Activated effector memory CD4-positive, alpha-beta T cell treated with anti-CD3 and anti-CD28 coated beads, Interleukin-2, amount 50 U/mL, for 16 hours (primary cell): ENCODE measurements around the gene EHD1.

Source experiments
- DNase-seq: peaks from one replicate; pipeline ENCODE4 v3.0.0-alpha.2; 2020

The EHD1 gene

GRCh38 chr11:64888729-64889511 is 10.5 kb upstream of the EHD1 start:
- no peak for DNase-seq

GRCh38 chr11:64888406-64888728 is 9.9 kb upstream of the EHD1 start:
- DNase-seq, result no peak

GRCh38 chr11:64887757-64888405 is 9.5 kb upstream of the EHD1 start:
- DNase-seq, result peak; percentile 94

- no peak for DNase-seq
These were observed 8.9 kb upstream of the EHD1 start for GRCh38 chr11:64887234-64887756.

GRCh38 chr11:64885367-64886286 is 7.2 kb upstream of the EHD1 start:
- no peak for DNase-seq

GRCh38 chr11:64884019-64884418 is 5.6 kb upstream of the EHD1 start:
- DNase-seq, result no peak

- DNase-seq, result no peak
These were observed 5.2 kb upstream of the EHD1 start for GRCh38 chr11:64883575-64883974.

- DNase-seq, result no peak
These were observed 3.8 kb upstream of the EHD1 start for GRCh38 chr11:64882243-64882642.

GRCh38 chr11:64881476-64881875 is 3.1 kb upstream of the EHD1 start:
- DNase-seq, result no peak

- no peak for DNase-seq
These were observed 2.0 kb upstream of the EHD1 start for GRCh38 chr11:64880240-64881001.

GRCh38 chr11:64879244-64879900 is 951 bp upstream of the EHD1 start:
- no peak for DNase-seq

GRCh38 chr11:64878223-64878493 is 263 bp downstream of the EHD1 start:
- DNase-seq, result no peak

- DNase-seq, result peak; percentile 78
These were observed 815 bp downstream of the EHD1 start for GRCh38 chr11:64877390-64878222.

- no peak for DNase-seq
These were observed 1.5 kb downstream of the EHD1 start for GRCh38 chr11:64876835-64877341.

- DNase-seq, result peak; percentile 81
These were observed 2.1 kb downstream of the EHD1 start for GRCh38 chr11:64876229-64876750.

GRCh38 chr11:64875369-64876228 is 2.8 kb downstream of the EHD1 start:
- DNase-seq, result no peak

- no peak for DNase-seq
These were observed 3.8 kb downstream of the EHD1 start for GRCh38 chr11:64874308-64875240.

GRCh38 chr11:64872790-64873488 is 5.5 kb downstream of the EHD1 start:
- DNase-seq, result no peak
